SK-N-SH (cell line): Measurements from ENCODE around the gene DIP2A. TPM values are rescaled to one million over a fixed set of nuclear protein-coding genes. Genes with fewer than 3 reads are reported as not detected.

Experiments
- CTCF ChIA-PET: fragments of 300-600, 350-600 bp; formaldehyde crosslinking; extraction: SDS; loops from one replicate; lab custom pipeline; 2021; lab: Yijun Ruan, JAX
- POLR2A ChIA-PET: fragments of 350-600 bp; sonication (Branson Sonifier 250); formaldehyde crosslinking; extraction: SDS; loops from one replicate; lab custom pipeline; 2020; ENCODE audit warnings: antibody characterized with exemption, inconsistent platforms; lab: Yijun Ruan, JAX
- DNase-seq: peaks from one replicate; pipeline ENCODE4 v3.0.0; 2012
- H2AFZ ChIP-seq: fragments of 200-600 bp; sonication (generic); 2 replicates; pipeline ENCODE4 v1.8.1; 2016; ENCODE audit warnings: antibody characterized with exemption, mild to moderate bottlenecking, low read depth
- H3F3A ChIP-seq: fragments of 200-600 bp; sonication (generic); replicated peaks from 2 replicates; pipeline ENCODE3; 2016; ENCODE audit warnings: antibody characterized with exemption, mild to moderate bottlenecking; ENCODE audit not compliant: insufficient read depth
- H3K27ac ChIP-seq, 2 experiments: fragments of 200-500 bp in 1 of 2; fragments of 200-600 bp in 1 of 2; sonication (Bioruptor generic) in 1 of 2; sonication (generic), shearing (Covaris generic) in 1 of 2; 2 replicates each; pipeline versions ENCODE4 v1.5.1 to v1.6.1; 2014 to 2016; ENCODE audit warnings: low read depth in 2 of 2, inconsistent platforms in 1 of 2, low read length in 1 of 2, mild to moderate bottlenecking in 1 of 2, mixed read lengths in 1 of 2
- H3K27me3 ChIP-seq: fragments of 200-600 bp; sonication (generic), shearing (Covaris generic); 2 replicates; pipeline ENCODE4 v1.6.1; 2016; ENCODE audit warnings: mixed run types; ENCODE audit not compliant: insufficient read depth
- H3K36me3 ChIP-seq, 2 experiments: fragments of 200-500 bp in 1 of 2; fragments of 200-600 bp in 1 of 2; sonication (Bioruptor generic) in 1 of 2; sonication (generic) in 1 of 2; replicated peaks in 1 of 2; 2 replicates each; pipeline versions ENCODE3 to v1.5.1; 2014 to 2016; ENCODE audit warnings: low read length in 1 of 2, mild to moderate bottlenecking in 1 of 2; ENCODE audit not compliant: insufficient read depth in 2 of 2, control insufficient read depth in 1 of 2
- H3K4me1 ChIP-seq, 2 experiments: fragments of 200-500 bp in 1 of 2; fragments of 200-600 bp in 1 of 2; sonication (Bioruptor generic) in 1 of 2; sonication (generic), shearing (Covaris generic) in 1 of 2; 2 replicates each; pipeline versions ENCODE4 v1.5.1 to v1.6.1; 2014 to 2016; ENCODE audit warnings: low read depth in 1 of 2, low read length in 1 of 2, mixed run types in 1 of 2; ENCODE audit not compliant: insufficient read depth in 2 of 2, control insufficient read depth in 1 of 2
- H3K4me2 ChIP-seq: fragments of 200-600 bp; sonication (generic), shearing (Covaris generic); 2 replicates; pipeline ENCODE4 v1.6.1; 2017; ENCODE audit warnings: mixed run types
- H3K4me3 ChIP-seq, 2 experiments: fragments of 200-500 bp in 1 of 2; fragments of 200-600 bp in 1 of 2; sonication (Bioruptor generic) in 1 of 2; sonication (generic), shearing (Covaris generic) in 1 of 2; 2 replicates each; pipeline versions ENCODE4 v1.5.1 to v1.8.1; 2014 to 2016; ENCODE audit warnings: low read depth in 2 of 2, inconsistent platforms in 1 of 2, low read length in 1 of 2, mild to moderate bottlenecking in 1 of 2, mixed read lengths in 1 of 2, moderate library complexity in 1 of 2
- H3K79me2 ChIP-seq: fragments of 200-600 bp; sonication (generic); 2 replicates; pipeline ENCODE4 v1.8.1; 2017; ENCODE audit warnings: mild to moderate bottlenecking; ENCODE audit not compliant: insufficient read depth
- H3K9ac ChIP-seq: fragments of 200-600 bp; sonication (generic); 2 replicates; pipeline ENCODE4 v1.6.1; 2017; ENCODE audit warnings: mixed run types
- H3K9me2 ChIP-seq: fragments of 200-600 bp; sonication (generic); 2 replicates; pipeline ENCODE4 v1.6.1; 2017; ENCODE audit warnings: mixed run types
- H3K9me3 ChIP-seq: fragments of 200-600 bp; sonication (generic); 2 replicates; pipeline ENCODE4 v1.6.1; 2017; ENCODE audit warnings: mixed run types, mild to moderate bottlenecking, moderate library complexity
- H4K20me1 ChIP-seq: fragments of 200-600 bp; sonication (generic); 2 replicates; pipeline ENCODE4 v1.6.1; 2017; ENCODE audit warnings: mild to moderate bottlenecking, mixed run types; ENCODE audit not compliant: insufficient read depth
- CHD2 ChIP-seq: fragments of 150-350 bp; IDR thresholded peaks from 2 replicates; pipeline ENCODE4 v1.6.1; 2018; ENCODE audit warnings: low read length; ENCODE audit not compliant: partially characterized antibody
- CTCF ChIP-seq: fragments of 200-600 bp; sonication (generic); IDR thresholded peaks from 2 replicates; pipeline ENCODE4 v1.6.1; 2017; ENCODE audit warnings: antibody characterized with exemption, mild to moderate bottlenecking, moderate library complexity
- ELF1 ChIP-seq: IDR thresholded peaks from 2 replicates; pipeline ENCODE4 v1.4.0; 2012
- EP300 ChIP-seq, 2 experiments: IDR thresholded peaks; 2 replicates each; pipeline versions ENCODE4 v1.4.0 to v1.6.1; 2012; ENCODE audit warnings: borderline replicate concordance in 1 of 2, low read depth in 1 of 2, low read length in 1 of 2
- EZH2phosphoT487 ChIP-seq: fragments of 200-600 bp; sonication (generic); IDR thresholded peaks from 2 replicates; pipeline ENCODE4 v1.6.1; 2017; ENCODE audit warnings: low read depth, mixed run types, mild to moderate bottlenecking, antibody characterized with exemption, moderate library complexity, borderline replicate concordance
- GABPA ChIP-seq: IDR thresholded peaks from 2 replicates; pipeline ENCODE4 v1.4.0; 2012; ENCODE audit warnings: low read depth, mild to moderate bottlenecking
- RXRA ChIP-seq: IDR thresholded peaks from 2 replicates; pipeline ENCODE4 v1.4.0; 2012; ENCODE audit warnings: low read depth, mild to moderate bottlenecking, borderline replicate concordance
- SMC3 ChIP-seq: IDR thresholded peaks from 2 replicates; pipeline ENCODE4 v1.6.1; 2012; ENCODE audit warnings: low read depth, low read length, improper control_type of control experiment
- TEAD4 ChIP-seq: IDR thresholded peaks from 2 replicates; pipeline ENCODE4 v1.4.0; 2012; ENCODE audit warnings: mild to moderate bottlenecking, borderline replicate concordance; ENCODE audit not compliant: insufficient read depth
- WGBS: methylation state at CpG from one replicate; pipeline ENCODE4 v1.1.6; 2017; ENCODE audit warnings: low lambda C conversion rate; 5-methylcytosine and 5-hydroxymethylcytosine counted together
- polyA plus RNA-seq, 3 experiments: library from polyadenylated mRNA; depleted of rRNA; stranded (reverse); fragments of >200 nt; gene quantifications; 2 replicates each; pipeline ENCODE4 v1.2.3, GENCODE V29; 2012

DIP2A gene
- polyA plus RNA-seq, 1 of the 3 experiments (the other 2 are of a cell fraction): 26.9 TPM

GRCh38 chr21:46483300-46484295, 24.9 kb downstream of the DIP2A start:
- H3K4me2 ChIP-seq: no peak overlapping the region
- TF ChIP-seq GABPA (no peak), CHD2 (no peak), TEAD4 (no peak), SMC3 (no peak), CTCF (no peak), RXRA (no peak), EZH2phosphoT487 (no peak), EP300 (IDR thresholded peaks at IDR 0.05; ENCODE audit: borderline replicate concordance in 1 of 2, low read depth in 1 of 2, low read length in 1 of 2) (no peak)
- H2AFZ ChIP-seq: no peak overlapping the region
- peaks cover 70% of the 10 kb centered on the region; the same call in 1 of the 2 replicates for H3K79me2 ChIP-seq
- 90% methylated on average over 6 of the region's 6 CpGs for WGBS
- no peak overlapping the region for H3K4me3 ChIP-seq
- no peaks in the 10 kb centered on the region for H3K9me3 ChIP-seq
- peaks cover 10 to 39% of the 10 kb centered on the region in 2 experiments for H3K36me3 ChIP-seq
- H3K9me2 ChIP-seq: no peaks in the 10 kb centered on the region
- H3K9ac ChIP-seq: no peak overlapping the region
- H3K4me1 ChIP-seq: no peaks in the 10 kb centered on the region; a peak in 2 of 4 replicates
- POLR2A ChIA-PET: no interaction called here
- CTCF ChIA-PET: interaction anchor here (0.7 kb wide), 1 partner anchor 72 kb away, joined by 3 read pairs; no protein-coding TSS in a partner anchor
- DNase-seq: no peak
- H4K20me1 ChIP-seq: no peaks in the 10 kb centered on the region
- H3K27ac ChIP-seq: no peak overlapping the region
- no peaks in the 10 kb centered on the region for H3F3A ChIP-seq
- no peaks in the 10 kb centered on the region for H3K27me3 ChIP-seq

GRCh38 chr21:46486481-46487126, 27.9 kb downstream of the DIP2A start:
- no peaks in the 10 kb centered on the region; a peak in 2 of 4 replicates for H3K4me1 ChIP-seq
- no peaks in the 10 kb centered on the region for H3K9me3 ChIP-seq
- no peak overlapping the region for H3K9ac ChIP-seq
- H3K9me2 ChIP-seq: no peaks in the 10 kb centered on the region
- no peak overlapping the region for H3K4me3 ChIP-seq
- H3K27ac ChIP-seq: no peak overlapping the region
- no peak for DNase-seq
- H2AFZ ChIP-seq: no peak overlapping the region
- peaks cover 46% of the 10 kb centered on the region for H3K79me2 ChIP-seq
- ChIA-PET POLR2A (interaction anchor here (0.6 kb wide), 1 partner anchor 216 kb away, joined by 3 read pairs; no protein-coding TSS in a partner anchor), CTCF (no interaction called here)
- 94% methylated on average over 4 of the region's 4 CpGs for WGBS
- H4K20me1 ChIP-seq: no peaks in the 10 kb centered on the region
- no peaks in the 10 kb centered on the region for H3F3A ChIP-seq
- H3K27me3 ChIP-seq: no peaks in the 10 kb centered on the region
- peaks cover 22 to 28% of the 10 kb centered on the region in 2 experiments for H3K36me3 ChIP-seq
- H3K4me2 ChIP-seq: no peak overlapping the region
- TF ChIP-seq ELF1: no peak
